CD4-positive, alpha-beta T cell (primary cell): ENCODE results near the gene NRAP. TPM values are rescaled to one million over a fixed set of nuclear protein-coding genes. Genes with fewer than 3 reads are reported as not detected.

ENCODE experiments used
- ATAC-seq: fragments of 200-7000 bp; cut with Tn5 transposase; one replicate; pipeline ENCODE4 v1.10.0; 2022; ENCODE audit warnings: mild to moderate bottlenecking; ENCODE audit not compliant: poor library complexity
- CTCF ChIA-PET: fragments of 350-600 bp; sonication (Branson Sonifier 250); formaldehyde crosslinking; loops from one replicate; lab custom pipeline; 2021; ENCODE audit warnings: antibody characterized with exemption, inconsistent platforms; lab: Charles Lee
- POLR2A ChIA-PET: fragments of 350-600 bp; sonication (Branson Sonifier 250); formaldehyde crosslinking; loops from one replicate; lab custom pipeline; 2021; ENCODE audit warnings: antibody characterized with exemption, inconsistent platforms; lab: Charles Lee
- DNase-seq, 14 experiments: peaks; one replicate each; pipeline ENCODE4 v3.0.0-alpha.2; 2013 to 2020; ENCODE audit warnings: mixed read lengths in 2 of 14
- H3K27ac ChIP-seq, 2 donors: one replicate each; pipeline versions ENCODE4 v1.5.1 to v1.7.0; 2013; ENCODE audit warnings: low read length in 2 of 2, low read depth in 1 of 2, mild to moderate bottlenecking in 1 of 2
- H3K27me3 ChIP-seq, 2 experiments: 1 replicate in 1 of 2; 2 replicates in 1 of 2; pipeline versions ENCODE4 v1.6.1 to v1.7.0; 2013; ENCODE audit warnings: low read length in 2 of 2, control low read depth in 1 of 2, mild to moderate bottlenecking in 1 of 2, moderate library complexity in 1 of 2; ENCODE audit not compliant: insufficient read depth in 2 of 2, control insufficient read depth in 1 of 2
- H3K36me3 ChIP-seq: one replicate; pipeline ENCODE4 v1.6.1; 2013; ENCODE audit warnings: low read length, control low read depth; ENCODE audit not compliant: insufficient read depth
- H3K4me1 ChIP-seq: one replicate; pipeline ENCODE4 v1.6.1; 2013; ENCODE audit warnings: low read length, control low read depth; ENCODE audit not compliant: insufficient read depth
- H3K4me3 ChIP-seq: one replicate; pipeline ENCODE4 v1.5.1; 2013; ENCODE audit warnings: mild to moderate bottlenecking, low read length, moderate library complexity
- H3K9me3 ChIP-seq, 2 experiments: 1 replicate in 1 of 2; 2 replicates in 1 of 2; pipeline versions ENCODE4 v1.6.1 to v1.7.0; 2013; ENCODE audit warnings: low read length in 2 of 2, mild to moderate bottlenecking in 2 of 2, control low read depth in 1 of 2, moderate library complexity in 1 of 2; ENCODE audit not compliant: control insufficient read depth in 1 of 2, insufficient read depth in 1 of 2
- H3K27ac Mint-ChIP-seq: one replicate; pipeline ENCODE4 v1.8.0; 2020; ENCODE audit warnings: mixed read lengths
- H3K27me3 Mint-ChIP-seq: one replicate; pipeline ENCODE4 v1.8.0; 2021; ENCODE audit warnings: mixed read lengths
- H3K36me3 Mint-ChIP-seq: one replicate; pipeline ENCODE4 v1.8.0; 2021; ENCODE audit warnings: low read depth, mixed read lengths
- H3K4me1 Mint-ChIP-seq: one replicate; pipeline ENCODE4 v1.8.0; 2021; ENCODE audit warnings: low read depth, mixed read lengths
- H3K4me3 Mint-ChIP-seq: one replicate; pipeline ENCODE4 v1.8.0; 2020; ENCODE audit warnings: mild to moderate bottlenecking, mixed read lengths
- H3K9me3 Mint-ChIP-seq: one replicate; pipeline ENCODE4 v1.8.0; 2020; ENCODE audit warnings: mixed read lengths
- CTCF ChIP-seq: fragments of 200-600 bp; IDR thresholded peaks from one replicate; pipeline ENCODE4 v1.8.0; 2022; ENCODE audit warnings: antibody characterized with exemption, mild to moderate bottlenecking
- intact Hi-C, 2 experiments: fragments of 100-400 bp; cut with DNase I in 1 of 2; cut with micrococcal nuclease in 1 of 2; formaldehyde crosslinking; loops; one replicate each; pipeline versions ENCODE4 v1.15.1 to v1.9.0; 2023 to 2025; cut with DNase I, micrococcal nuclease
- total RNA-seq, 174 experiments: library from RNA in 2 of 174; stranded (reverse) in 2 of 174; gene quantifications; one replicate each; pipeline ENCODE4 v1.2.3 and lab custom pipeline; 2021 to 2026

NRAP gene
- total RNA-seq, 2 experiments from 2014 or later = not detected

- no peaks in the 10 kb centered on the region for H3K36me3 ChIP-seq
- no peak for DNase-seq
- Mint-ChIP-seq H3K27ac (no peak overlapping the region), H3K4me1 (peaks cover 4% of the 10 kb centered on the region), H3K9me3 (no peaks in the 10 kb centered on the region), H3K36me3 (no peaks in the 10 kb centered on the region), H3K4me3 (no peak overlapping the region), H3K27me3 (peaks cover 41% of the 10 kb centered on the region)
- H3K27me3 ChIP-seq = peaks cover 0 to 4% of the 10 kb centered on the region in 2 experiments
- H3K27ac ChIP-seq = no peak overlapping the region
- H3K4me3 ChIP-seq = no peak overlapping the region
- no peak for ATAC-seq
- POLR2A ChIA-PET = no interaction called here
- CTCF ChIA-PET = no interaction called here
- peaks cover 4% of the 10 kb centered on the region for H3K4me1 ChIP-seq
- intact Hi-C loops = no loop called here
- TF ChIP-seq CTCF = no peak
- no peaks in the 10 kb centered on the region for H3K9me3 ChIP-seq
Measured at GRCh38 chr10:113562069-113562468, 101.8 kb downstream of the NRAP start.

- peaks cover 0 to 6% of the 10 kb centered on the region in 2 experiments for H3K27me3 ChIP-seq
- intact Hi-C loops = no loop called here
- Mint-ChIP-seq H3K27ac (no peak overlapping the region), H3K9me3 (no peaks in the 10 kb centered on the region), H3K36me3 (no peaks in the 10 kb centered on the region), H3K4me1 (peaks cover 4% of the 10 kb centered on the region), H3K27me3 (peaks cover 45% of the 10 kb centered on the region), H3K4me3 (no peak overlapping the region)
- H3K36me3 ChIP-seq = no peaks in the 10 kb centered on the region
- CTCF ChIA-PET = no interaction called here
- H3K4me3 ChIP-seq = no peak overlapping the region
- DNase-seq (no peak), ATAC-seq (no peak)
- no peak for TF ChIP-seq CTCF
- no peaks in the 10 kb centered on the region for H3K9me3 ChIP-seq
- POLR2A ChIA-PET = no interaction called here
- no peak overlapping the region for H3K27ac ChIP-seq
- peaks cover 4% of the 10 kb centered on the region for H3K4me1 ChIP-seq
Measured at GRCh38 chr10:113561214-113561613, 102.6 kb downstream of the NRAP start.

- no peak for ATAC-seq
- DNase-seq = no peak
- H3K4me1 Mint-ChIP-seq = peaks cover 4% of the 10 kb centered on the region
- H3K27ac ChIP-seq = no peak overlapping the region
- H3K36me3 Mint-ChIP-seq = no peaks in the 10 kb centered on the region
- no peak overlapping the region for H3K4me3 Mint-ChIP-seq
- POLR2A ChIA-PET = no interaction called here
- no peak for TF ChIP-seq CTCF
- H3K36me3 ChIP-seq = no peaks in the 10 kb centered on the region
- CTCF ChIA-PET = no interaction called here
- no peaks in the 10 kb centered on the region for H3K9me3 Mint-ChIP-seq
- H3K27me3 Mint-ChIP-seq = peaks cover 54% of the 10 kb centered on the region
- H3K27me3 ChIP-seq = peaks cover 6 to 7% of the 10 kb centered on the region in 2 experiments
- H3K27ac Mint-ChIP-seq = no peak overlapping the region
- H3K9me3 ChIP-seq = no peaks in the 10 kb centered on the region
- H3K4me3 ChIP-seq = no peak overlapping the region
- intact Hi-C loops = no loop called here
- peaks cover 4% of the 10 kb centered on the region for H3K4me1 ChIP-seq
Measured at GRCh38 chr10:113560071-113560470, 103.8 kb downstream of the NRAP start.
